ENCODE data around the gene KCNF1.

Gene KCNF1

DNA sequence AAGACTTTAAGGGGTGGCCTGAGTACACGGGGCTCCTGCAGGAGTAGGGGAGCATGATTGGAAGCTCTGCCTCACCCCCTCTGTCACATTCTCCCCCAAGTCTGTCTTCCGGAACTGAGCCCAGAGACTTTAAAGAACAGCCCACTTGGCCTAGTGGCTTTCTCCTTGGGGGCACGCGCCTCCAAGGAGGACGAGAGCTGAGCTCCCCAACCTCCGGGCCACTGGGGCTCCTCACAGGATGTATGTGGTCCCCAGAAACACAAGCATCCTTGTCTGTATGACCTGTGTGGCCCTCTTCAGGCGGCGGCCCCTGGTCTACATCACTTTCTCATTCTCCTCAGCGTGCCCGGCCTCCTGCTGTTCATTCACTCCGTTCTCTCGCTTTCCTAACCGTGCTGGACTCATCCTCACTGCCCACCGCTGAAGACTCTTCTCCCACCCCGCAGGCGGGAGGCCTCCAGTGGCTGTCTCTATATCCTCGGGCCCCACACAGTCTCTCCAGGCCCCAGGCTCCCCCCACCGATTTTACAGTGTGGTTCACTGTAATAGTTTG lies 23.7 kb downstream of the KCNF1 start:
- Histone ChIP-seq H3K9ac (ENCODE audit: low read depth, low read length) (no peak overlapping the region), H4K20me1 (ENCODE audit: insufficient read depth, low read length) (no peaks in the 10 kb centered on the region), H3K4me2 (ENCODE audit: insufficient read depth, low read length) (no peak overlapping the region), H3K79me2 (ENCODE audit: insufficient read depth, low read length) (no peaks in the 10 kb centered on the region), H3K9me3 (ENCODE audit: insufficient read depth, low read length, severe bottlenecking) (peaks cover 7% of the 10 kb centered on the region), H3K4me3 (ENCODE audit: low read depth in 1 of 2, low read length in 2 of 2) (no peak overlapping the region), H3K27me3 (ENCODE audit: insufficient read depth, low read length, poor library complexity) (no peaks in the 10 kb centered on the region), H3K27ac (ENCODE audit: low read length) (no peak overlapping the region), H2AFZ (ENCODE audit: low read depth, low read length) (no peak overlapping the region), H3K36me3 (ENCODE audit: insufficient read depth, low read length) (no peaks in the 10 kb centered on the region), H3K4me1 (ENCODE audit: insufficient read depth, low read length) (no peaks in the 10 kb centered on the region)
- DNase-seq (no peak), ATAC-seq (ENCODE audit: insufficient read depth, low read depth) (no peak)
- TF ChIP-seq EZH2 (IDR thresholded peaks at IDR 0.05; ENCODE audit: borderline replicate concordance, low read depth, low read length, severe bottlenecking) (no peak), CTCF (IDR thresholded peaks at IDR 0.05; ENCODE audit: borderline replicate concordance, extremely low read depth, low read length, poor library complexity, severe bottlenecking) (no peak)

GRCh38 chr2:10935953-10936942 lies 24.5 kb downstream of the KCNF1 start:
- no peaks in the 10 kb centered on the region for H4K20me1 ChIP-seq (ENCODE audit: insufficient read depth, low read length)
- no peak overlapping the region for H3K4me3 ChIP-seq (ENCODE audit: low read depth in 1 of 2, low read length in 2 of 2)
- H2AFZ ChIP-seq (ENCODE audit: low read depth, low read length) = no peak overlapping the region
- no peak overlapping the region for H3K9ac ChIP-seq (ENCODE audit: low read depth, low read length)
- no peaks in the 10 kb centered on the region for H3K4me1 ChIP-seq (ENCODE audit: insufficient read depth, low read length)
- H3K36me3 ChIP-seq (ENCODE audit: insufficient read depth, low read length) = no peaks in the 10 kb centered on the region
- H3K27ac ChIP-seq (ENCODE audit: low read length) = no peak overlapping the region
- no peak for TF ChIP-seq EZH2 (IDR thresholded peaks at IDR 0.05; ENCODE audit: borderline replicate concordance, low read depth, low read length, severe bottlenecking)
- no peak for TF ChIP-seq CTCF (IDR thresholded peaks at IDR 0.05; ENCODE audit: borderline replicate concordance, extremely low read depth, low read length, poor library complexity, severe bottlenecking)
- no peak for DNase-seq
- H3K9me3 ChIP-seq (ENCODE audit: insufficient read depth, low read length, severe bottlenecking) = peaks cover 7% of the 10 kb centered on the region
- no peaks in the 10 kb centered on the region for H3K27me3 ChIP-seq (ENCODE audit: insufficient read depth, low read length, poor library complexity)
- H3K4me2 ChIP-seq (ENCODE audit: insufficient read depth, low read length) = no peak overlapping the region
- ATAC-seq (ENCODE audit: insufficient read depth, low read depth) = no peak
- H3K79me2 ChIP-seq (ENCODE audit: insufficient read depth, low read length) = no peaks in the 10 kb centered on the region

- Histone ChIP-seq H3K9ac (ENCODE audit: low read depth, low read length) (no peak overlapping the region), H3K27me3 (ENCODE audit: insufficient read depth, low read length, poor library complexity) (no peaks in the 10 kb centered on the region), H3K9me3 (ENCODE audit: insufficient read depth, low read length, severe bottlenecking) (peaks cover 7% of the 10 kb centered on the region), H2AFZ (ENCODE audit: low read depth, low read length) (no peak overlapping the region), H3K27ac (ENCODE audit: low read length) (no peak overlapping the region), H3K4me3 (ENCODE audit: low read depth in 1 of 2, low read length in 2 of 2) (no peak overlapping the region), H3K4me2 (ENCODE audit: insufficient read depth, low read length) (no peak overlapping the region), H3K79me2 (ENCODE audit: insufficient read depth, low read length) (no peaks in the 10 kb centered on the region), H4K20me1 (ENCODE audit: insufficient read depth, low read length) (no peaks in the 10 kb centered on the region), H3K36me3 (ENCODE audit: insufficient read depth, low read length) (no peaks in the 10 kb centered on the region), H3K4me1 (ENCODE audit: insufficient read depth, low read length) (no peaks in the 10 kb centered on the region)
- ATAC-seq (ENCODE audit: insufficient read depth, low read depth) (no peak), DNase-seq (no peak)
- no peak for TF ChIP-seq EZH2 (IDR thresholded peaks at IDR 0.05; ENCODE audit: borderline replicate concordance, low read depth, low read length, severe bottlenecking)
Measured at GRCh38 chr2:10939058-10939457, 27.3 kb downstream of the KCNF1 start.

GRCh38 chr2:10940596-10940995 lies 28.9 kb downstream of the KCNF1 start:
- Histone ChIP-seq H3K4me3 (ENCODE audit: low read depth in 1 of 2, low read length in 2 of 2) (no peak overlapping the region), H4K20me1 (ENCODE audit: insufficient read depth, low read length) (no peaks in the 10 kb centered on the region), H3K4me1 (ENCODE audit: insufficient read depth, low read length) (no peaks in the 10 kb centered on the region), H3K79me2 (ENCODE audit: insufficient read depth, low read length) (no peaks in the 10 kb centered on the region), H3K27ac (ENCODE audit: low read length) (no peak overlapping the region), H3K4me2 (ENCODE audit: insufficient read depth, low read length) (no peak overlapping the region), H3K36me3 (ENCODE audit: insufficient read depth, low read length) (no peaks in the 10 kb centered on the region), H3K27me3 (ENCODE audit: insufficient read depth, low read length, poor library complexity) (no peaks in the 10 kb centered on the region), H3K9me3 (ENCODE audit: insufficient read depth, low read length, severe bottlenecking) (peaks cover 7% of the 10 kb centered on the region), H3K9ac (ENCODE audit: low read depth, low read length) (no peak overlapping the region), H2AFZ (ENCODE audit: low read depth, low read length) (no peak overlapping the region)
- TF ChIP-seq EZH2 (IDR thresholded peaks at IDR 0.05; ENCODE audit: borderline replicate concordance, low read depth, low read length, severe bottlenecking) = no peak
- TF ChIP-seq CTCF (IDR thresholded peaks at IDR 0.05; ENCODE audit: borderline replicate concordance, extremely low read depth, low read length, poor library complexity, severe bottlenecking) = no peak
- DNase-seq (no peak), ATAC-seq (ENCODE audit: insufficient read depth, low read depth) (no peak)

All from DND-41 (cell line).